ENCODE data around the gene CA11. TPM values are rescaled to one million over a fixed set of nuclear protein-coding genes. Genes with fewer than 3 reads are reported as not detected.

Gene CA11
- total and polyA plus RNA-seq, 2 of the 8 experiments (the other 6 are each of a cell fraction or from before 2014, with no cell fraction given), result 51.7 to 71.4 TPM

- no peaks in the 10 kb centered on the region for H3K27me3 ChIP-seq (replicated peaks in 1 of 4; ENCODE audit: control insufficient read depth in 3 of 4, extremely low read depth in 1 of 4, insufficient read depth in 3 of 4, low read length in 3 of 4)
- H3K36me3 ChIP-seq (ENCODE audit: control insufficient read depth in 2 of 4, insufficient read depth in 4 of 4, low read length in 3 of 4), result no peaks in the 10 kb centered on the region
Observed at GRCh38 chr19:48642862-48643261, 3.1 kb downstream of the CA11 start.

More at GRCh38 chr19:48642862-48643261, 3.1 kb downstream of the CA11 start:
- ChIA-PET CTCF (ENCODE audit: partially characterized antibody) (interaction anchor here (1.1 to 1.6 kb wide), 2 partner anchors 13 to 32 kb away, joined by 3 to 6 read pairs; no protein-coding TSS in a partner anchor), POLR2A (ENCODE audit: partially characterized antibody) (interaction anchor here (0.6 to 5.6 kb wide), 4 partner anchors 12 to 315 kb away, joined by 3 to 28 read pairs (median 3); partner anchors contain the start of gene SPHK2)
- no peak overlapping the region for H2BK15ac ChIP-seq (ENCODE audit: low read length)
- H4K91ac ChIP-seq (replicated peaks; ENCODE audit: insufficient read length, low read length), result no peak overlapping the region
- H3K23me2 ChIP-seq (ENCODE audit: low read depth, low read length), result peaks cover 17% of the 10 kb centered on the region
- H2BK120ac ChIP-seq (replicated peaks; ENCODE audit: low read depth, low read length), result no peak overlapping the region
- H3K18ac ChIP-seq (ENCODE audit: extremely low read depth, low read length), result no peak overlapping the region
- H2BK20ac ChIP-seq (ENCODE audit: low read length), result no peak overlapping the region
- no peak overlapping the region for H4K8ac ChIP-seq (ENCODE audit: extremely low read depth, insufficient read depth, low read length)
- no peak overlapping the region for H3K14ac ChIP-seq (ENCODE audit: insufficient read length)
- no peak overlapping the region for H2AFZ ChIP-seq (ENCODE audit: low read length)
- no peak overlapping the region for H3K4me3 ChIP-seq (ENCODE audit: extremely low read depth in 1 of 4, insufficient read depth in 2 of 4, low read depth in 3 of 4, low read length in 4 of 4)
- no peaks in the 10 kb centered on the region for H3K79me1 ChIP-seq (ENCODE audit: low read depth, low read length)
- no peak overlapping the region for H3K56ac ChIP-seq (replicated peaks; ENCODE audit: insufficient read length, low read depth, low read length)
- WGBS, 2 experiments (ENCODE audit: extremely low coverage in 1 of 2, insufficient coverage in 1 of 2, insufficient read length in 1 of 2, insufficient replicate concordance in 2 of 2, low coverage in 1 of 2, low lambda C conversion rate in 2 of 2, missing lambda C conversion rate in 1 of 2), result 94% methylated on average over 4 of the region's 5 CpGs; no CpG with 5 or more reads in 1 of the 2 experiments
- H4K20me1 ChIP-seq (replicated peaks in 1 of 2; ENCODE audit: control insufficient read depth in 1 of 2, insufficient read depth in 2 of 2, low read length in 2 of 2), result no peaks in the 10 kb centered on the region
- H3K4me1 ChIP-seq (replicated peaks in 1 of 4; ENCODE audit: control insufficient read depth in 3 of 4, insufficient read depth in 4 of 4, low read length in 3 of 4), result peaks cover 5 to 24% (median 10%) of the 10 kb centered on the region in 4 experiments
- H2AK5ac ChIP-seq (ENCODE audit: low read depth, low read length), result no peak overlapping the region
- H2BK12ac ChIP-seq (ENCODE audit: low read depth, low read length), result no peak overlapping the region
- H3K79me2 ChIP-seq (ENCODE audit: control insufficient read depth in 1 of 2, insufficient read depth in 2 of 2, low read length in 2 of 2), result peaks cover 0 to 11% of the 10 kb centered on the region in 2 experiments; a peak in 2 of 4 replicates
- no peak overlapping the region for H3K4ac ChIP-seq (replicated peaks; ENCODE audit: insufficient read length, low read depth, low read length)
- FAIRE-seq, result no peak
- H3K4me2 ChIP-seq (ENCODE audit: insufficient read depth in 1 of 2, low read depth in 2 of 2, low read length in 2 of 2), result no peak overlapping the region
- H4K5ac ChIP-seq (ENCODE audit: insufficient read length, low read depth, low read length), result no peak overlapping the region
- TF ChIP-seq CBX5 (IDR thresholded peaks at IDR 0.05; ENCODE audit: low read depth, low read length), result no peak
- TF ChIP-seq CHD1 (IDR thresholded peaks at IDR 0.05; ENCODE audit: low read depth, low read length), result no peak
- TF ChIP-seq, protein P1, sequence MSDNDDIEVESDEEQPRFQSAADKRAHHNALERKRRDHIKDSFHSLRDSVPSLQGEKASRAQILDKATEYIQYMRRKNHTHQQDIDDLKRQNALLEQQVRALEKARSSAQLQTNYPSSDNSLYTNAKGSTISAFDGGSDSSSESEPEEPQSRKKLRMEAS (IDR thresholded peaks at IDR 0.05), result no peak
- no peak for TF ChIP-seq SP4 (IDR thresholded peaks at IDR 0.05; ENCODE audit: low read length)
- no peak for TF ChIP-seq KDM1A (IDR thresholded peaks at IDR 0.05; ENCODE audit: borderline replicate concordance, low read length)
- TF ChIP-seq TBP (IDR thresholded peaks at IDR 0.05; ENCODE audit: low read depth, low read length), result no peak
- TF ChIP-seq RBBP5 (IDR thresholded peaks at IDR 0.05; ENCODE audit: borderline replicate concordance, low read depth, low read length), result no peak
- no peak for TF ChIP-seq TCF12 (IDR thresholded peaks at IDR 0.05; ENCODE audit: low read depth, low read length)
- TF ChIP-seq CREB1 (IDR thresholded peaks at IDR 0.05), result no peak
- TF ChIP-seq SUZ12 (IDR thresholded peaks at IDR 0.05; ENCODE audit: low read length), result no peak
- no peak for TF ChIP-seq BRCA1 (IDR thresholded peaks at IDR 0.05; ENCODE audit: low read depth, low read length)
- no peak for TF ChIP-seq POU5F1 (IDR thresholded peaks at IDR 0.05; ENCODE audit: low read depth, low read length)
- no peak for TF ChIP-seq SRF (IDR thresholded peaks at IDR 0.05; ENCODE audit: low read depth, low read length)
- TF ChIP-seq POLR2AphosphoS5 (IDR thresholded peaks at IDR 0.05; ENCODE audit: low read depth, low read length), result no peak
- H2BK5ac ChIP-seq (ENCODE audit: low read depth, low read length), result no peak overlapping the region
- no peak overlapping the region for H3K27ac ChIP-seq (ENCODE audit: low read depth, low read length)
- no peak for DNase-seq (ENCODE audit: low read depth in 1 of 2, low spot score in 2 of 2)
- H3K9ac ChIP-seq (replicated peaks in 1 of 4; ENCODE audit: extremely low read depth in 1 of 4, low read depth in 3 of 4, low read length in 3 of 4), result no peak overlapping the region
- H3K23ac ChIP-seq (ENCODE audit: insufficient read length), result no peak overlapping the region
- H3K9me3 ChIP-seq (ENCODE audit: insufficient read depth in 2 of 2, low read depth in 1 of 2, low read length in 1 of 2), result no peaks in the 10 kb centered on the region

Data from H1 (cell line).